ENCODE measurements around the gene RASD2.

- TF ChIP-seq REST (IDR thresholded peaks at IDR 0.05; ENCODE audit: insufficient read depth in 1 of 2, low read depth in 2 of 2, low read length in 2 of 2), result no peak
- TF ChIP-seq SIN3A (IDR thresholded peaks at IDR 0.05; ENCODE audit: borderline replicate concordance, insufficient read depth, low read length), result no peak
Observed at GRCh38 chr22:35555483-35555890, 14.9 kb downstream of the RASD2 start.
